ENCODE results near the gene C3orf33.

C3orf33 gene

GRCh38 chr3:155809181-155809580, 3.1 kb upstream of the C3orf33 start:
- intact Hi-C loops (cut with DNase I; ENCODE audit: low total_unique reads): loop anchor here (5.0 kb wide), 1 partner anchor 63 kb away; the partner anchor contains the start of gene GMPS
- peaks cover 0 to 11% (median 3%) of the 10 kb centered on the region in 4 donors for H3K4me1 ChIP-seq
- no peak for TF ChIP-seq CTCF (IDR thresholded peaks at IDR 0.05)

GRCh38 chr3:155807823-155808222, 1.7 kb upstream of the C3orf33 start:
- Histone ChIP-seq H3K27ac (no peak overlapping the region), H3K4me1 (peaks cover 0 to 11% (median 3%) of the 10 kb centered on the region in 4 donors), H3K27me3 (no peaks in the 10 kb centered on the region), H3K9me3 (no peaks in the 10 kb centered on the region), H3K4me3 (no peak overlapping the region), H3K36me3 (no peaks in the 10 kb centered on the region)
- no peak for DNase-seq
- intact Hi-C loops (cut with DNase I; ENCODE audit: low total_unique reads): loop anchor here (5.0 kb wide), 1 partner anchor 64 kb away; the partner anchor contains the start of gene GMPS
- TF ChIP-seq CTCF (IDR thresholded peaks at IDR 0.05): no peak

More at GRCh38 chr3:155809181-155809580, 3.1 kb upstream of the C3orf33 start:
- no peaks in the 10 kb centered on the region for H3K27me3 ChIP-seq
- H3K9me3 ChIP-seq: no peaks in the 10 kb centered on the region
- H3K4me3 ChIP-seq: no peak overlapping the region
- H3K36me3 ChIP-seq: no peaks in the 10 kb centered on the region
- no peak overlapping the region for H3K27ac ChIP-seq
- DNase-seq: no peak

GRCh38 chr3:155805204-155805801, 775 bp downstream of the C3orf33 start:
- intact Hi-C loops (cut with DNase I; ENCODE audit: low total_unique reads): loop anchor here (5.0 kb wide), 1 partner anchor 67 kb away; the partner anchor contains the start of gene GMPS

GRCh38 chr3:155804323-155804722, 1.8 kb downstream of the C3orf33 start:
- Histone ChIP-seq H3K27me3 (no peaks in the 10 kb centered on the region), H3K27ac (no peak overlapping the region), H3K4me1 (peaks cover 0 to 11% (median 3%) of the 10 kb centered on the region in 4 donors), H3K36me3 (peaks cover 0 to 17% (median 5%) of the 10 kb centered on the region in 3 donors), H3K9me3 (no peaks in the 10 kb centered on the region), H3K4me3 (no peak overlapping the region)
- intact Hi-C loops (cut with DNase I; ENCODE audit: low total_unique reads): no loop called here
- TF ChIP-seq CTCF (IDR thresholded peaks at IDR 0.05): no peak
- no peak for DNase-seq

More at GRCh38 chr3:155805204-155805801, 775 bp downstream of the C3orf33 start:
- TF ChIP-seq CTCF (IDR thresholded peaks at IDR 0.05): no peak
- peak overlapping the region; percentile 93 to 95 for H3K27ac ChIP-seq
- H3K9me3 ChIP-seq: no peaks in the 10 kb centered on the region
- peak in 1 of 2 donors; percentile 33 for DNase-seq
- peak overlapping the region; percentile 85 to 93 for H3K4me3 ChIP-seq
- peaks cover 0 to 9% (median 5%) of the 10 kb centered on the region in 3 donors for H3K36me3 ChIP-seq
- H3K27me3 ChIP-seq: no peaks in the 10 kb centered on the region
- peaks cover 0 to 11% (median 3%) of the 10 kb centered on the region in 4 donors for H3K4me1 ChIP-seq

- DNase-seq: no peak
- intact Hi-C loops (cut with DNase I; ENCODE audit: low total_unique reads): no loop called here
- no peaks in the 10 kb centered on the region for H3K27me3 ChIP-seq
Observed at GRCh38 chr3:155792532-155792931, 13.5 kb downstream of the C3orf33 start.

More at GRCh38 chr3:155792532-155792931, 13.5 kb downstream of the C3orf33 start:
- no peak overlapping the region for H3K4me3 ChIP-seq
- H3K27ac ChIP-seq: no peak overlapping the region
- no peak for TF ChIP-seq CTCF (IDR thresholded peaks at IDR 0.05)
- no peaks in the 10 kb centered on the region for H3K4me1 ChIP-seq
- no peaks in the 10 kb centered on the region for H3K9me3 ChIP-seq
- H3K36me3 ChIP-seq: peaks cover 16 to 27% (median 18%) of the 10 kb centered on the region in 3 donors

Data from tibial artery (tissue), 4 donors.